GM21576 (cell line): ENCODE results near the gene TFCP2L1.

Experiments used
- ATAC-seq: cut with Tn5 transposase; IDR thresholded peaks from one replicate; pipeline ENCODE4 v1.9.1; 2021; ENCODE audit warnings: mild to moderate bottlenecking, moderate library complexity; ENCODE audit not compliant: unreplicated experiment

TFCP2L1 gene

GRCh38 chr2:121179467-121179866 is 105.5 kb downstream of the TFCP2L1 start:
- ATAC-seq = no peak

DNA sequence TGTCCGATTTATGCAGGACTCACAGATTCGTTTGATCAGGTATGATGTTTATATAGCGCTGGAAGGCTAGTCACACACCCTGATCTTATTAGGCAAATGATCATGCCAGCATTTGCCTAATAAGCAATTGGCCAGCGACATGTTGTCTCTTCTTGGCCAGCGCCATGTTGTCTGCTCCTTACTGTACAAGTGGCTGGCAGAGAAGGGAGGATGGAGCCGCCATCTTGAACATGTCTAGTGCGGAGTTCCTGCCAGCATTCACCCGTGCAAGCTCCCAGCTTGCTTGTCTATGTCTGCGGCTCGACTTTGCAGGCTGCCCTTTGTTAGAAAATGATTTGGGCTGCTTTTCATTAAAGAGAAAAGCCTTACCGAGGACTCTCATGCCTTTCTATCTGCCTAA is 106.3 kb downstream of the TFCP2L1 start:
- ATAC-seq = no peak

DNA sequence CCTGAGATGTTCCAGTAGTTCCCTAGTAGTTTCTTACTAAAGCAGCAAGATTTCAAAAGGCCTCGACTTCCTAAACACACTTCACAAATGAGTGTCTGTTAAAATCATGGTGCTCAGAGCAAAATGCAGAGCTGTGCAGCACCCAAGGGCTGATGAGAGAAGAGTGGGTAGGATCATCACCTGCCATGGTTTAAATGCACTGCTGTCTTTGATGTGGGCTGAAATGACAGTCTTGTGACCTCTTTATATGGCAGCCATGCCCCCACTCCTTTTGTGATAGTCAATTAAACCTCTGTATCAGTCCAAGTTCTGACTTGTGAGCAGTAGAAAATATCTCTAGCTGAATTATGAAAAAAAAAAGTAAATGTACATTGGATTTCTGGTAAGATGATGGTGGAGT is 107.1 kb downstream of the TFCP2L1 start:
- ATAC-seq = no peak

- ATAC-seq = no peak
Observed at GRCh38 chr2:121175326-121175725, 109.7 kb downstream of the TFCP2L1 start.

DNA sequence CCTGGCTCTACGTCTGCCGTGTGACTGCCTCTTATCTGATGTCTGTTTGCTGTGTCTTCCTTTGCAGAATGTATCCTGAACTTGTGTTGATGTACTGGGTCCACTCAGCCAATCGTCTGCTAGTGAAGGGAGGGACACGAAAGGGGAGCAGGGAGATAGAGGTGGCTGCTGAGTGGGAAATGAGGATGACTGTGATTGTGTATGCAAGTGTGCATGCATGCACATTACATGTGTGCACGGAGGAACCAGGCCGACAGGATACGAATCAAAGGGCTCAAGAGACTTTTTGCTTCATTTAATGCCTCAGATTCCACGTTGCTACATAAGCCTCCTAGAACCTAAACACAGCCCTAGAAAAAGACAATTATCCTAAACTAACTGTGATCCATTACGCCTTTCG is 111.2 kb downstream of the TFCP2L1 start:
- ATAC-seq = no peak

GRCh38 chr2:121173112-121173511 is 111.9 kb downstream of the TFCP2L1 start:
- no peak for ATAC-seq

DNA sequence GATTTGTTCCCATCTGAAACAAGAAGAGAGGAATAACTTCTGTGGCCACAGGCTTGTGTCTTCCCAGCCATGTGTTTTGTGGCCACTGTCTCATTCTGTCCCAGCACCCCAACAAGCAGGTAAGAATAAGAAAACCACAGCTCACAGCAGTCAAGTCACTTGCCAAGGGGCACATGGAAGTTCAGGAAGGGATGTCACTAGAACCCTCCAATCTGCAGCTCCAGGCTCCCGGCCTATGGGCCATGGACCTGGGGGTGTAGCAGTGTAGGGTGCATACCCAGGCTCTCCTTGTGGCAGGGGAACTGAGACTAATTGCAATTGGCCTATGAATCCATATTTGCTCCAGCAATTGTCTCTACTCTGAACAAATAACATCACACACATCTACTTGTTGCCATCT is 112.5 kb downstream of the TFCP2L1 start:
- no peak for ATAC-seq

DNA sequence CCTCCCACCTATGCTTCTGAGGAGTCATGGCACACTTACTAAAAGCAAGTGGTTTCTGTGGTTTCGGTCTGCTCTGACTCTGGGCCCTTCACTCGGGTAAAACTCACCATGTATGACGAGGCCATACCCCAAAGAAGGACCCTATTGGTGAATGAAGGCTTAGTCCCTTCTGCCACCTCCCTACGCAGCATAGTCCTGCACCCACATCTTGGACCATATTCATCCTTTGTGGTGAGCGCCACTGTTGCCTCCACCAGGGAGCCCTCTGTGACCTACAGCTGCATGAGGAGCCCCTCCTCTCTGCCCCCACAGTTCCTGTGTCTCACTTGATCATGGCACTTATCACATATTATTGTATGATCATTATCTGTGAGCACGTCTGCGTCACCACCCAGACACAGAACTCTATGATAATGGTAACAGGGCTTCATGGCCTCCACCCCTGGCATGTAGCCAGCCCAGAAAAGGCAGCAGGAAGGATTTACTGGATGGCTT is 113.3 kb downstream of the TFCP2L1 start:
- ATAC-seq = no peak

- ATAC-seq = no peak
Observed at GRCh38 chr2:121170577-121170976, 114.4 kb downstream of the TFCP2L1 start.

DNA sequence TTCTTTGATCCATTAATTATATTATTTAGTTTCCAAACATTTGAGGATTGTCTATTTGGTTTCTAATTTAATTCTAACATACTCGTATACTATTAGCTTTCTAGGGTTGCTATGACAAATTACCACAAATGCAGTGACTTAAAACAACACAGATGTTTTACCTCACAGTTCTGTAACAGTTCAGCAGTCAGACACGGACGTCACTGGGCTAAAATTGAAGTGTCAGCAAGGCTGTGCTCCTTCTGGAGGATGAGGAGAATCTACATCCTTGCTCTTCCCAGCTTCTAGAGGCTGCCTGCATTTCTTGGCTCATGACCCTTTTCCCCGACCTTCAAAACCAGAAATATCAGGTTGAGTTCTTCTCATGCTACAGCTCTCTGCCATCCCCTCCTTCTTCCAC is 117.6 kb downstream of the TFCP2L1 start:
- no peak for ATAC-seq
